Activated naive CD4-positive, alpha-beta T cell treated with anti-CD3 and anti-CD28 coated beads, Interleukin-2, amount 50 U/mL, for 24 hours (primary cell): ENCODE data around the gene FABP3.

Experiments used
- H3K27ac Mint-ChIP-seq: one replicate; pipeline ENCODE4 v1.8.0; 2021; ENCODE audit warnings: mild to moderate bottlenecking, mixed read lengths
- H3K27me3 Mint-ChIP-seq: one replicate; pipeline ENCODE4 v1.8.0; 2021; ENCODE audit warnings: mixed read lengths
- H3K36me3 Mint-ChIP-seq: one replicate; pipeline ENCODE4 v1.8.0; 2021; ENCODE audit warnings: mixed read lengths
- H3K4me1 Mint-ChIP-seq: one replicate; pipeline ENCODE4 v1.8.0; 2021; ENCODE audit warnings: mixed read lengths
- H3K4me3 Mint-ChIP-seq: one replicate; pipeline ENCODE4 v1.8.0; 2021; ENCODE audit warnings: mild to moderate bottlenecking, mixed read lengths
- H3K9me3 Mint-ChIP-seq: one replicate; pipeline ENCODE4 v1.8.0; 2021; ENCODE audit warnings: mixed read lengths

FABP3 gene

DNA sequence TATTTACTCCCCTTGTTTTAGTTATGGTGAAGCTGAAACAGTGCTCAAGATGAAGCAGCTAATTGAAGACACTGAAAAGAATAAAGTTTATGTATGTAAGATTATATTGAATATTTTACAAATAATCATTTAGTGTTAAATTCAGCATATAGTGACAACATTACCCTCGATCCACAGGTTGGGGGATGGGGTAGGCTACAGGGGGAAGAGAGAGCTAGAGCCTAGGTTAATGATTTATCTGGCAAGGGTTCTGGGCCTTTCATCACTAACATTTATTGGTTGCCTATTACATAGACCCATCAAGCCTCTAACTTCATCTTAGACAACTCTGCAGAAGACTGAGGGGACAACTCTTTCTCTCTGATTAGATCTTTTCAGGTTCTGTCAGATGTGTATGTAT, 54.7 kb downstream of the FABP3 start:
- Mint-ChIP-seq H3K9me3 (no peaks in the 10 kb centered on the region), H3K4me1 (no peaks in the 10 kb centered on the region), H3K27me3 (no peaks in the 10 kb centered on the region), H3K4me3 (no peak overlapping the region), H3K36me3 (peaks cover 29% of the 10 kb centered on the region), H3K27ac (no peak overlapping the region)

DNA sequence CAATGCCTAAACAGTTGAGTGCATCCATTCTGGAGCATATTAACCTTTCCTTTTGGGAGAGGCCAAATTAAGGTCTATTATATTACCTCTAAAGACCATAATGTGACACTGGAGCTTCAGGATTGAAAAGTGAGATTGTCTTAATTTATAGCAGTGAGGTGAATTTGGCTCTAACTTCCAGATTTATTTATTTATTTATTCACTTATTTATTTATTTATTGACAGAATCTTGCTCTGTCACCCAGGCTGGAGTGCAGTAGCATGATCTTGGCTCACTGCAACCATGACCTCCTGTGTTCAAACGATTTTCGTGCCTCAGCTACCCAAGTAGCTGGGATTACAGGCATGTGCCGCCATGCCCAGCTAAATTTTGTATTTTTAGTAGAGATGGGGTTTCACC, 57.0 kb downstream of the FABP3 start:
- Mint-ChIP-seq H3K27ac (no peak overlapping the region), H3K4me1 (no peaks in the 10 kb centered on the region), H3K4me3 (no peak overlapping the region), H3K36me3 (peaks cover 28% of the 10 kb centered on the region), H3K27me3 (no peaks in the 10 kb centered on the region), H3K9me3 (no peaks in the 10 kb centered on the region)
